HG03095 (cell line): ENCODE results near the gene TMEM255B.
"Not testable (repeated sequence)": the region's sequence is repeated elsewhere in the genome, so short reads cannot be mapped to it uniquely, and the experiment has no call there.

ENCODE experiments used
- ATAC-seq: cut with Tn5 transposase; IDR thresholded peaks from one replicate; pipeline ENCODE4 v1.9.1; 2021; ENCODE audit warnings: moderate library complexity; ENCODE audit not compliant: unreplicated experiment

The TMEM255B gene

DNA sequence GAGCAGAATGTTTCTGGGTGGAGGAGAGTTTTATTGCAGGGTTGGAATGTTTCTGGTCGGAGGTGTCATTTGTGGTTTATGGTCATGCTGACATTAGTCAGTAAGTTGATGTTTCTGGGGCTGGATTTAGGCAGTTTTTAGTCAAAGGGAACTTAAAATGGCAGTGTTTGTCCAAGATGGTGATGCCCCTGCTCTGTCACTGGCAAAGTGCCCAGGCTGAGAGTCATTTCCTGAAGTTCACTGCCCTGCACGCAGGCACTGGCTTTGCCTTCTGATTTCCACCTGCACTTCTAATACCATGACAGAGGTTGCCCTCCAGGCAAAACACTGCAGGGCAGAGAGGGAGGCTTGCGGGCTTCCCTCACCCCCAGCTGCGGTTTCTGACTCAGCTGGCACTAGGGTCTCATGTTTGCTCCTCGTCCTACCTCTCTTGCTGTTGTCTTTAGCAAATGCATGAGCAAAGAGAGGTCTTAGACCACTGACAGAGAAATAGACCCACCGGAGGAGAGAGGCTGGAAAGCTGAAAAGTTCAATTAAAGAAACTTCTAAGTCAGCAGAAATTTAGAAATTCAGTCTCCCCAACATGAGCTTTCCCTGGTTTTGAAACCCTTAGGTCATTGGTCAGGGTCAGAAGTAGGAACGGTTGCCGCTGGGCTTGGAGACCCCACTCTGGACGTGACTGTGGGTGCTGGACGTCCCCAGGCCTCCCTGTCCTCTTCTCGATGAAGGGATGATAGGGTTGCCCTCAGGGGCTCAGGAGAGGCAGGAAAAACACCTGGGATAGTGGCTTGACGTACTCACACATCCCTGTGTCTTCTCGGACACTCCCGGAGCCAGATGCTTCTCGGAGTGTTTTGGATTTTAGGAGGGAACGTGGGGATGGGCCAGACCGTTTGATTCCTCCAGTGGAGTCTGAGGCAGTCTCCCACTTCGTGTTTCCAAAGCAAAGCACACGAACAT lies 26.3 kb downstream of the TMEM255B start:
- ATAC-seq: no peak

- no peak for ATAC-seq
These were observed 27.3 kb downstream of the TMEM255B start for GRCh38 chr13:113786262-113786841.

- no peak for ATAC-seq
These were observed 28.7 kb downstream of the TMEM255B start for GRCh38 chr13:113787694-113788093.

GRCh38 chr13:113788413-113789135 lies 29.5 kb downstream of the TMEM255B start:
- ATAC-seq: no peak

DNA sequence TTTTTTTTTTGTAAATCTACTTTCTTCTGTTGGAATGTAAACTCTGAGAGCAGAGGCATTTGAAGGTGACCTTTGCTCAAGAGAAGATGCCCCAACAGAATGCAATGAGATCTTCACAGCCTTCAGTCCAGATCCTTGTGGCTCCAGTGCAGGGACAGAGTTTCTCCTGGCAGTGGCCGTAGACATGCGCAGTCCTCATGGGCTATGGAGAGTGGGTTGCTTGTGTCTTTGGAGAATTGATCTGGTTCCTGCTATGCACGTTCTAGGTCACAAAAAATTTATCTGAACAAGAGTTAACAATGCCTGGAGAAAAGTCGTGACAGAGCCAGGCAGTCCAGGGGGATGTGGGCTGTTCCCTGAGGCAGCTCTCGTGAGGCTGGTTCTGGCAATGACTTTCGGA lies 30.1 kb downstream of the TMEM255B start:
- no peak for ATAC-seq

DNA sequence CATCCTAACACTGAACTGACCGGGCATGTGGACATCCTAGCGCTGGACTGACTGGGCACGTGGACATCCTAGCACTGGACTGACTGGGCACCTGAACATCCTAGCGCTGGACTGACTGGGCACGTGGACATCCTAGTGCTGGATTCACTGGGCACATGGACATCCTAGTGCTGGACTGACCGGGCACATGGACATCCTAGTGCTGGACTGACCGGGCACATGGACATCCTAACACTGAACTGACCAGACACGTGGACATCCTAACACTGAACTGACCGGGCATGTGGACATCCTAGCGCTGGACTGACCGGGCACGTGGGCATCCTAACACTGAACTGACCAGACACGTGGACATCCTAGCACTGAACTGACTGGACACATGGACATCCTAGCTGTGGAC lies 30.9 kb downstream of the TMEM255B start:
- ATAC-seq: not testable (repeated sequence)

DNA sequence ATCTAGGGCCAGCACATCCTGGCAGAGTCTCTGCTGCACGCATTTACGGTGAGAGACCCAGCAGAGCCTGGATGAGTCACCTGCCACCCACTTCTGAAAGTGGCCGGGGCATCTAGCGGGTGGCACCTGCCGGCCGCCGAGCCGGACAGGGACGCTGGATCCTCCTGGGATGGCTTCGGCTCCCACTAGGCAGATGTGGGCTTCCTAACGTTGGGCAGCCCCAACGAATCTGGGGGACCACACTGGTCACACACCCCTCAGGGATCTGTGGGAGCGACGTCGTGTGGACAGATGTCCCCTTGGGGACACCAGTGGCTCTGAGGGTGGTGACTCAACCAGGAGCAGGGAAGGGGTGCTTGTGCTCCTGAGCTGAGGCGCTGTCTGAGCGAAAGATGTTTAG lies 32.2 kb downstream of the TMEM255B start:
- ATAC-seq: no peak

DNA sequence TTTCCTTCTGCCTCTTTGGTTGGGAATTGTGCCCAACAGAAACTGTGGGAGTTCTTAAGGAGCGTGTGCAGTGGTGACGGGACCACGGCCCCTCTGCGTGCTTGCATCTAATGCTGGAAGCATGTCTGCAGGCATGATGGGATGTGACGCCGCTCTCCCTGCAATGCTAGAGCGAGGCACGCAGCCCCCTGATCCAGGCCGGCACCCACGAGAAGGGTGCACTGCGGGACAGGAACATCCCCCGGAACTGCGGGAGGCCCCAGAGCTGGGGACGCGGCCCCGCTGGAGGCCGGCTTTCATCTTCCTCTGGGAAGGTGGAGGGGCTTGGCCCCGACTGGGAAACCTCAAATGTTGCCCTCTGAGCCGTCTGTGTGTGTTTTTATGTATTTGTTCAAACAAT lies 32.7 kb downstream of the TMEM255B start:
- no peak for ATAC-seq

- no peak for ATAC-seq
These were observed 33.3 kb downstream of the TMEM255B start for GRCh38 chr13:113792236-113792770.

DNA sequence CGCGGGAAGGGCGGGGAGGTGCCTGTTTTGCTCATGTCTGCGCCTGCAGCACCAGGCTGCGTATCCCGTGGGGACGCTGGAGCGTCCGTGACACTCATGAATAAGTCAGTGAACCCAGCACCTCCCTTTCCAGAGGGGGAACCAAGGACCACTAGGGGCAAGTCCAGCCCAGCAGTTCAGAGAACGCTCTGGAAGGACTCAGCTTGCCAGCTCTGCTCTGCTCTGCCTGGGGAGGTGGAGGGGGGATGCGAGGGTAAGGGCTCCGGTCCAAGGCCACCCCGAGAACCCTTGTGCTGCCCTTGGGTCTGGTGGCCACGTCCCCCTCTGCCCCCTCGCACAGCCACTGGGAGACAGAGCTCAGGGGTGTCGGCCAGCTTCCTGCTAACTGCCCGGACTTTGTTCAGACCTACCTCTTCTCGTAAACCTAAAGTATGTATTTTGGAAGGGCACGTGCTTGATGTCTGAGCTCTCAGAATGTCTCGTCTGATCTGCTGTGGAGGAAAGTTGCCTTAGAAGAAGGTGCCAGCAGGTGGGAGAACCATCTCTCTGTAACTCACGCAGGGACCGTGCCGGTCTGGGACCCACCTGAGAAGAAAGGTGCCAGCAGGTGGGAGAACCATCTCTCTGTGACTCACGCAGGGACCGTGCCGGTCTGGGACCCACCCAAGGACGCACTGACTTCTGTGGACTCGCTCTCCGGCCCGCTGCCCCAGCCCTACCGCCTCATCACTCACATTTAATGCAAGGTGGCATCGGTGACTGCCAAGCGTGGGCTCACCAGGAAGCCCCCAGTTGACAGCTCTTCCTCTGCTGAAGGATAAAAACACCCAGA lies 34.1 kb downstream of the TMEM255B start:
- ATAC-seq: no peak

- no peak for ATAC-seq
These were observed 34.7 kb downstream of the TMEM255B start for GRCh38 chr13:113793718-113794085.

GRCh38 chr13:113794086-113794485 lies 35.1 kb downstream of the TMEM255B start:
- ATAC-seq: no peak

DNA sequence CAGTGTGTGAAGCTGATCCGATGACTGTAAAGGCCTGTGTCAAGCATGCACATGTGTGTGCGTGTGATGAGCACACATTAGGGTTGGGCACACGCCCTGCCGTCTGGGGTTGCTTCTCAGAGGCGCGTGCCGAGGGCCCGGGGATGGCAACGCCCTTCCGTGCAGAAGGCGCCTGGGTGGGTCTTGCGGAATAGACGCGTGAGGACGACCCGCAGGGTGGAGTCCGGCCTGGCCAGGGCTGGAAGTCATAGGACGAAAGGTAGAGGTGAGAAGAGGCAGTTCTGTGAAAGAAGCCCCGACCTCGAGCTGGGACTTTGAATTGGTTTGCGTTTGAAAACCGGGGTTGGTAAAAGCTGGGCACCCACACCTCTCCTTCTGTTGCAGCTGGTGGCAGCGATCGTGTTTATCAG lies 35.7 kb downstream of the TMEM255B start:
- ATAC-seq: no peak

GRCh38 chr13:113795362-113795761 lies 36.3 kb downstream of the TMEM255B start:
- not testable (repeated sequence) for ATAC-seq

GRCh38 chr13:113796211-113796963 lies 37.4 kb downstream of the TMEM255B start:
- ATAC-seq: no peak

GRCh38 chr13:113796964-113797676 lies 38.1 kb downstream of the TMEM255B start:
- ATAC-seq: no peak

GRCh38 chr13:113798200-113798811 lies 39.3 kb downstream of the TMEM255B start:
- ATAC-seq: no peak

DNA sequence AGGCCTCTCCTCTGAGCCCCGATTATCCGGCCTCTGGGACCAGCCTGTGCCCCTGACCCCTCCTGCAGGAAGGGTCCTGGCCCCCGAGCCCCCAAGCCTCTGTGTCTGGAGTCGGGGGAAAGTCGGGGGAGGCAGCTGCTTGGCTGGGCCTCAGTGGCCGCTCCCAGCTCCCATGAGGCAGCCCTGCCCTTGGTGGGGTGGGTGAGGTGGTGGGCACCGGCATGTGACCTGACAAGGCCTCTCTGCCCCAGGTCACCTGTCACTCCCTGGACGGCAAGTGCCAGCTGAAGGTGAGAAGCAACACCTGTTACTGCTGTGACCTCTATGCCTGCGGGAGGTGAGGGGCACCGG lies 41.5 kb downstream of the TMEM255B start:
- no peak for ATAC-seq
